Thoracic aorta (tissue), 2 donors: ENCODE measurements around the gene TBKBP1. TPM values are rescaled to one million over a fixed set of nuclear protein-coding genes. Genes with fewer than 3 reads are reported as not detected.
"Not testable (repeated sequence)": the region's sequence is repeated elsewhere in the genome, so short reads cannot be mapped to it uniquely, and the experiment has no call there.

Experiments
- ATAC-seq: fragments of 150-250 bp; one replicate; pipeline ENCODE4 v1.8.0; 2017; ENCODE audit warnings: low read depth; ENCODE audit not compliant: insufficient number of reproducible peaks, low FRiP score
- DNase-seq: peaks from one replicate; pipeline ENCODE4 v3.0.0-alpha.2; 2020; ENCODE audit warnings: low spot score
- H3K27ac ChIP-seq, 2 donors: fragments of 200-600 bp; sonication (generic); 1 replicate in 1 of 2; 2 replicates in 1 of 2; pipeline ENCODE4 v1.5.1; 2016; ENCODE audit warnings: mild to moderate bottlenecking in 2 of 2, moderate library complexity in 2 of 2
- H3K27me3 ChIP-seq: fragments of 200-600 bp; sonication (generic); replicated peaks from 2 replicates; pipeline ENCODE4 v1.6.0; 2016; ENCODE audit warnings: mild to moderate bottlenecking; ENCODE audit not compliant: insufficient read depth
- H3K36me3 ChIP-seq: fragments of 200-600 bp; sonication (generic); one replicate; pipeline ENCODE4 v1.5.1; 2016
- H3K4me1 ChIP-seq, 2 donors: fragments of 200-600 bp; sonication (generic); 1 replicate in 1 of 2; 2 replicates in 1 of 2; pipeline versions ENCODE4 v1.5.1 to v1.6.0; 2016; ENCODE audit warnings: low read depth in 2 of 2, mild to moderate bottlenecking in 1 of 2; ENCODE audit not compliant: control insufficient read depth in 1 of 2
- H3K4me3 ChIP-seq: fragments of 200-600 bp; sonication (generic); 2 replicates; pipeline ENCODE4 v1.5.1; 2016; ENCODE audit warnings: mild to moderate bottlenecking
- H3K9me3 ChIP-seq: fragments of 200-600 bp; sonication (generic); 2 replicates; pipeline ENCODE4 v1.5.1; 2016
- CTCF ChIP-seq: fragments of 200-600 bp; sonication (generic); IDR thresholded peaks from one replicate; pipeline ENCODE4 v1.5.1; 2019; ENCODE audit warnings: antibody characterized with exemption
- total RNA-seq, 2 donors: library from RNA; depleted of rRNA; stranded (reverse); fragments of >200 nt; gene quantifications; one replicate each; pipeline versions ENCODE4 v1.1.0 to v1.2.3, GENCODE V29; 2016

TBKBP1 gene
- total RNA-seq, 2 donors from 2014 or later, result 8.8 to 19.1 TPM

GRCh38 chr17:47735536-47736011 lies 41.6 kb downstream of the TBKBP1 start:
- ATAC-seq (no peak), DNase-seq (no peak)
- Histone ChIP-seq H3K36me3 (no peaks in the 10 kb centered on the region), H3K27ac (no peak overlapping the region), H3K4me1 (peaks cover 10 to 15% of the 10 kb centered on the region in 2 donors), H3K4me3 (no peak overlapping the region), H3K9me3 (no peaks in the 10 kb centered on the region), H3K27me3 (peaks cover 7% of the 10 kb centered on the region)
- no peak for TF ChIP-seq CTCF

GRCh38 chr17:47736501-47737495 lies 42.8 kb downstream of the TBKBP1 start:
- no peak for TF ChIP-seq CTCF
- peaks cover 10 to 15% of the 10 kb centered on the region in 2 donors for H3K4me1 ChIP-seq
- H3K27me3 ChIP-seq, result peaks cover 7% of the 10 kb centered on the region
- no peak overlapping the region for H3K27ac ChIP-seq
- H3K9me3 ChIP-seq, result no peaks in the 10 kb centered on the region
- no peaks in the 10 kb centered on the region for H3K36me3 ChIP-seq
- DNase-seq, result no peak
- no peak overlapping the region for H3K4me3 ChIP-seq
- no peak for ATAC-seq

- Histone ChIP-seq H3K9me3 (no peaks in the 10 kb centered on the region), H3K36me3 (no peaks in the 10 kb centered on the region), H3K4me1 (peaks cover 6 to 9% of the 10 kb centered on the region in 2 donors), H3K27me3 (no peaks in the 10 kb centered on the region), H3K4me3 (no peak overlapping the region), H3K27ac (no peak overlapping the region)
- ATAC-seq, result no peak
- DNase-seq, result no peak
- no peak for TF ChIP-seq CTCF
Measured at GRCh38 chr17:47738178-47738577, 44.2 kb downstream of the TBKBP1 start.

GRCh38 chr17:47739150-47739549 lies 45.2 kb downstream of the TBKBP1 start:
- no peaks in the 10 kb centered on the region for H3K4me1 ChIP-seq
- no peak for TF ChIP-seq CTCF
- H3K36me3 ChIP-seq, result no peaks in the 10 kb centered on the region
- H3K27ac ChIP-seq, result no peak overlapping the region
- no peak for ATAC-seq
- H3K27me3 ChIP-seq, result no peaks in the 10 kb centered on the region
- no peak overlapping the region for H3K4me3 ChIP-seq
- no peaks in the 10 kb centered on the region for H3K9me3 ChIP-seq
- no peak for DNase-seq

GRCh38 chr17:47739945-47740344 lies 46.0 kb downstream of the TBKBP1 start:
- not testable (repeated sequence) for H3K4me3 ChIP-seq, H3K27ac ChIP-seq, ATAC-seq, H3K27me3 ChIP-seq, DNase-seq, H3K4me1 ChIP-seq, H3K9me3 ChIP-seq, H3K36me3 ChIP-seq
